C4-2B (cell line): ENCODE results near the gene HOGA1.

Source experiments
- CTCF ChIP-seq: fragments of 450-650 bp; conservative IDR thresholded peaks from 2 replicates; pipeline ENCODE4 v1.5.1; 2017; ENCODE audit warnings: mild to moderate bottlenecking
- ZFX ChIP-seq: fragments of 450-650 bp; IDR thresholded peaks from 2 replicates; pipeline ENCODE4 v1.6.1; 2017

GRCh38 chr10:97582169-97582568 lies 2.0 kb upstream of the HOGA1 start:
- TF ChIP-seq CTCF = no peak
- no peak for TF ChIP-seq ZFX
